ENCODE measurements around the gene ACVR2A.

DNA sequence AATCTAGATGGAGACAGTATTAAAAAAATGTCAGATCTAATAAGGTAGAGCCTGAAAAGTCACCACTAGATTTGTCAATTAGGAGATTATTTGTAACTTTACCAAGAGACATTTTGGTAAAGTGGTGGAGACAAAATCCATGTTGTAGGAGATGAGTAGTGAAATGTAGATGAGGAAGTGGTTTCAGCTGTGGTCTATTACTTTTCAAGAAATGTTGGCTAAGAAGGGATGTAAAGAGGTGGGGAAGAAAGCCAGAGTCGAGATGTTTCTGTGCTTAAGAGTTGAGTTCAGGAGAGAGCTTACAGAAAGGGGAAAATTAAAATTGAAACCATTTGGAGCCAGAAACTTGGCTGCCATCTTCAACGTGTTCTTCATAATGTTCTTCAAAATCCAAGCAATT lies 22.2 kb downstream of the ACVR2A start:
- no peak for TF ChIP-seq POLR2AphosphoS5 (IDR thresholded peaks at IDR 0.05)
- TF ChIP-seq, protein P1, sequence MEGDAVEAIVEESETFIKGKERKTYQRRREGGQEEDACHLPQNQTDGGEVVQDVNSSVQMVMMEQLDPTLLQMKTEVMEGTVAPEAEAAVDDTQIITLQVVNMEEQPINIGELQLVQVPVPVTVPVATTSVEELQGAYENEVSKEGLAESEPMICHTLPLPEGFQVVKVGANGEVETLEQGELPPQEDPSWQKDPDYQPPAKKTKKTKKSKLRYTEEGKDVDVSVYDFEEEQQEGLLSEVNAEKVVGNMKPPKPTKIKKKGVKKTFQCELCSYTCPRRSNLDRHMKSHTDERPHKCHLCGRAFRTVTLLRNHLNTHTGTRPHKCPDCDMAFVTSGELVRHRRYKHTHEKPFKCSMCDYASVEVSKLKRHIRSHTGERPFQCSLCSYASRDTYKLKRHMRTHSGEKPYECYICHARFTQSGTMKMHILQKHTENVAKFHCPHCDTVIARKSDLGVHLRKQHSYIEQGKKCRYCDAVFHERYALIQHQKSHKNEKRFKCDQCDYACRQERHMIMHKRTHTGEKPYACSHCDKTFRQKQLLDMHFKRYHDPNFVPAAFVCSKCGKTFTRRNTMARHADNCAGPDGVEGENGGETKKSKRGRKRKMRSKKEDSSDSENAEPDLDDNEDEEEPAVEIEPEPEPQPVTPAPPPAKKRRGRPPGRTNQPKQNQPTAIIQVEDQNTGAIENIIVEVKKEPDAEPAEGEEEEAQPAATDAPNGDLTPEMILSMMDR (IDR thresholded peaks at IDR 0.05) = no peak
- no peak for TF ChIP-seq EP300 (IDR thresholded peaks at IDR 0.05)
- TF ChIP-seq POLR2A (IDR thresholded peaks at IDR 0.05; ENCODE audit: low read depth) = no peak
